GM12873 (cell line): ENCODE measurements around the gene CDC34.

Experiments
- TF ChIP-seq, protein P1 (sequence below): IDR thresholded peaks from 2 replicates; pipeline ENCODE4 v1.5.1; 2012; ENCODE audit warnings: low read depth, mild to moderate bottlenecking, moderate library complexity, low read length, control low read depth; ENCODE audit not compliant: insufficient read depth; ENCODE audit errors: missing control alignments

CDC34 gene, protein sequence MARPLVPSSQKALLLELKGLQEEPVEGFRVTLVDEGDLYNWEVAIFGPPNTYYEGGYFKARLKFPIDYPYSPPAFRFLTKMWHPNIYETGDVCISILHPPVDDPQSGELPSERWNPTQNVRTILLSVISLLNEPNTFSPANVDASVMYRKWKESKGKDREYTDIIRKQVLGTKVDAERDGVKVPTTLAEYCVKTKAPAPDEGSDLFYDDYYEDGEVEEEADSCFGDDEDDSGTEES

DNA sequence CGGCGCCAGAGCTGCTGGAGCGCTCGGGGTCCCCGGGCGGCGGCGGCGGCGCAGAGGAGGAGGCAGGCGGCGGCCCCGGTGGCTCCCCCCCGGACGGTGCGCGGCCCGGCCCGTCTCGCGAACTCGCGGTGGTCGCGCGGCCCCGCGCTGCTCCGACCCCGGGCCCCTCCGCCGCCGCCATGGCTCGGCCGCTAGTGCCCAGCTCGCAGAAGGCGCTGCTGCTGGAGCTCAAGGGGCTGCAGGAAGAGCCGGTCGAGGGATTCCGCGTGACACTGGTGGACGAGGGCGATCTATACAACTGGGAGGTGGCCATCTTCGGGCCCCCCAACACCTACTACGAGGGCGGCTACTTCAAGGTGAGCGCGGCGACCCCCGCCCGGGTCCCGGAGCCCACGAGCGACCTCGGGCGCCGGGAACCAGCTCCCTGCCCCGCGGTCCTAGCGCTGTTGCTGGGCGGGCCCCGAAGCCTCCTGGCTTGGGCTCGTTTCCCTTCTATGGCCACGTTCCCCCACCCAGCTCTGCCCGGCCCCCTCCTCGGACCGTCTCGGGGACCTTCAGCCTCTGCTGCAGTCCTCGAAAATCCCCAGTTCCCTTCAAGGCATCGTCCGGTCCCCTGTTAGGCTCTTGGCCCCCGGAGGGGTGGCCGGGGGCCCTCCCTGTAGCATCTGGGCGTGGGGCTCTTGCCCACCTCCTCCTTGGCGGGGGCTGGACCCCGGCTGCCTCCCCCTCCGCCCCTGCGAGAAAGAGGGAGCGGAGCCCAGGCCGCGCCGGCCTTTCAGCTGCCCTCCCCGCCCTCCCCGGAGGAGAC is at the start of gene CDC34:
Gene CDC34, plus strand, starts transcription at position 8 of the 808 bp plus-strand sequence. Its CDS starts 172 bp downstream, at position 180.
- TF ChIP-seq, protein P1, sequence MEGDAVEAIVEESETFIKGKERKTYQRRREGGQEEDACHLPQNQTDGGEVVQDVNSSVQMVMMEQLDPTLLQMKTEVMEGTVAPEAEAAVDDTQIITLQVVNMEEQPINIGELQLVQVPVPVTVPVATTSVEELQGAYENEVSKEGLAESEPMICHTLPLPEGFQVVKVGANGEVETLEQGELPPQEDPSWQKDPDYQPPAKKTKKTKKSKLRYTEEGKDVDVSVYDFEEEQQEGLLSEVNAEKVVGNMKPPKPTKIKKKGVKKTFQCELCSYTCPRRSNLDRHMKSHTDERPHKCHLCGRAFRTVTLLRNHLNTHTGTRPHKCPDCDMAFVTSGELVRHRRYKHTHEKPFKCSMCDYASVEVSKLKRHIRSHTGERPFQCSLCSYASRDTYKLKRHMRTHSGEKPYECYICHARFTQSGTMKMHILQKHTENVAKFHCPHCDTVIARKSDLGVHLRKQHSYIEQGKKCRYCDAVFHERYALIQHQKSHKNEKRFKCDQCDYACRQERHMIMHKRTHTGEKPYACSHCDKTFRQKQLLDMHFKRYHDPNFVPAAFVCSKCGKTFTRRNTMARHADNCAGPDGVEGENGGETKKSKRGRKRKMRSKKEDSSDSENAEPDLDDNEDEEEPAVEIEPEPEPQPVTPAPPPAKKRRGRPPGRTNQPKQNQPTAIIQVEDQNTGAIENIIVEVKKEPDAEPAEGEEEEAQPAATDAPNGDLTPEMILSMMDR, result no peak

DNA sequence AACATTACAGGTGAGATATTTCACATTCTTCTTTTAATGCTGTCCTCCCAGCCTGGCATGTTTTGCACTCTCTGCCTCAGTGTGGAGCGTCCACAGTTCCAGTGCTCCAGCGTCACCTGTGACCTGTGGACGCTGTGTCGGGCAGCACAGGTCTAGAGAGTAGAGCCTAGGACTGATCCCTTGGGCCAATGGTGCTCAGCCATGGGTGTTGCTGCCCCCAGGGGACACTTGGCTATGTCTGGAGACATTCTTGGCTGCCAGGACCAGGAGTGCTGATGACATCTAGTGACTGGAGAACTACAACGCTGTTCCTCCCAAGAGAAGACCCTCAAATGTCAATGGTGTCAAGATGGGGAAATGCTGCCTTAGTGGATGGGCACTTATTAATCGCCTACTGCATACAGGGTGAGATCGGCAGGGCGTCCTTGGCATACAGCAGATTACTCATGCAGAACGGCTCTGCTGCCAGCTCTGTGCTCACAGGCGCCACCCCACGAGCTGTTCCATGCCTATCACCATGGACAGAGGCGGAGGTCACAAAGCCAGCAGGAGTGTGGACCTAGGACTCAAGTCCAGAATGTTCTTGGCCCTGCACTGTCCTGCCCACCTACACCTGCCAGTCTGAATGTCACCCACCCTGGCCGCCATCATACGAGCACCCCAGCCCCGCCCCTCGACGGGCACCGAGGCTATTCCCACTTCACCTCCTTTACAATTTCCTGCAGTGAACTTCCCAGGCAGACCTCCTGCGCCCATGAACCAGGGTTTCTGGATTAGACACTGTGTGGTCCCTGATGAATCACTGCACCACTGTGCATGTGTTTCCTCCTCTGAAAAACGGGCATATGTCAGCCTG is 49.1 kb upstream of the CDC34 start:
- TF ChIP-seq, protein P1, result no peak

DNA sequence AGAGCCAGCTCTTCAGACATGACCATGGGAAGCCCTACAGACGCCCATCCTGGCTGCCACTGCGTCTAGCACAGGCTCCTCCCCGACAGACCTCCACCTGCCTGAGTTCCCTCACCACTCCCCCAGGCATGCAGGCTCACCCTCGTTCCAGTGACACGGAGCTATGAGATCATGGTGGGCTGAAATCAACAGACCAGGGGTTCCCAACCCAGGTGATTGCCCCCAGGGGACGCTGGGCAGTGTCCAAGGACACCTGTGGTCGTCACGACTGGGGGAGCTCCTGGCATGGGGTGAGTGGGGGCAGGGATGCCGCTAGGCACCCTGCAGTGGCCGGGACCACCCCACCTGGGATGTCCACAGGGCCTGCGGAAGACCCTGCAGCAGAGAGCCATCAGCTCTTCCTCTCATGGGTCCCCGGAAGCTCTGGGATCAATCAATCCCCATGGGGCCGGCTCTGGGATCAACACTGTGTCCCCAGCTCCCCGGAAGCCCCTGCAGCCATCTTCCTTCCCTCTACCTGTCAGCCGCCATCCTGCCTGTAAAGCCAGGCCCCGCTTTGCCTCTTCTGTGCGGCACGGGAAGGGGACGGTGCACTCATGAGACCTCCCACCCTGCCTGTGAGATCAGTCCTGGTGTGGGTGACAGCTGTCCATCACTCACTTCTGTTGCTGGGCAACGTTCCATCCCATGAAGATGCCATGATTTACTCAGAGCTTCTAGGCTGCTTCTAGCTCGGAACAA is 48.1 kb upstream of the CDC34 start:
- TF ChIP-seq, protein P1, result no peak

DNA sequence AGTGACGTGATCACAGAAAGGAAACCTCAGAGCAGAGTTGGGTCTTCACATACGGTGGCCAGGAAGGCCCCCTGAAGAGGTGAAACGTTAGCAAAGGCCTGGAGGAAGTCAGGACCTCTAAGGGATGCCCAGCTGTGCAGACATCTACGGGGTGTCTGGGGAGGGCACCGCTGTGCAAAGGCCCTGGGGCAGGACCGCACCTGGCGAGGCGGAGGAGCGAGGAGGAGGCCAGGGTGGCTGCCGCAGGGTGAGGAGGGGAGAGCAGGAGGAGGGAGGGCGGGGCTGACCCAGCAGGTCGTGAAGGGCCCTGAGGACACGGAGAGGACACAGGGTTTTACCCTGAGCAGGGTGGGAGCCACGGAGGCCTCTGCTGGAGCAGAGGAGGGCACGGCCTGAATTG is 47.1 kb upstream of the CDC34 start:
- TF ChIP-seq, protein P1, result no peak

- TF ChIP-seq, protein P1, result no peak
These were observed 46.5 kb upstream of the CDC34 start for GRCh38 chr19:485077-485476.

DNA sequence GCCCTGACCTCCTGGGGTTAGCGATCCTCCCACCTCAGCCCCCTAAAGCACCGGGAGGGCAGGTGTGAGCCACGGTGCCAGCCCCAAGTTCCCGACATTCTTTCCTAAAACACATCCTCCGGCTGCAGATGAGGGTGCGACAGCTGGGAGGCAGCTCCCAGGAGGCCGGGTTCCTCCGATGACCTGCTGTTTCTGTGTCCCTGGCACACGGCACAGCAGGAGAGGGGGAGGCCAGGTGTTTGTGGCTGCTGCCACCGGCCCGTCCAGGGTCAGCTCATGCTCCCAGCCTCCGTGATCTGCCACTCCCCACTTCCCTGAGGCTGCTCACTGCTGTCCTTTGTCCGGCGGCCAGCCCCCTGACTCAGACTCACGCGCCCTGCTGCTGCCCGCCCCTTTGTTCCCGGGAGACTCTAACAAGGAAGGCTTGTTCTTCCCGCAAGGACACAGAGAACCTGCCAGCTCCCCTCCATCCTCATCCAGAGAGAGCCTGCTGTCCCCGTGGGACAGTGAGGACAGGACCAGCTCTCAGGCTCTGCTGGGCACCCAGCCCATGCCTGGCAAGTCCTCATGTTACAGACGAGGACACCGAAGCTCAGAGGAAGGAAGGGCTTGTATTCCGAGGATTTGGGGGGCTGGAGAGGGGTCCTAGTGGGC is 45.9 kb upstream of the CDC34 start:
- TF ChIP-seq, protein P1, result no peak
